Fibroblast of skin of scalp (primary cell): ENCODE results near the gene CDK2AP2.
A peak's percentile ranks its signal among the peaks of the same experiment; 100 is the strongest.
"Not testable (repeated sequence)": the region's sequence is repeated elsewhere in the genome, so short reads cannot be mapped to it uniquely, and the experiment has no call there.

ENCODE experiments used
- DNase-seq: peaks from one replicate; pipeline ENCODE4 v3.0.0-alpha.2; 2013

Gene CDK2AP2

GRCh38 chr11:67465530-67465929, 42.4 kb downstream of the CDK2AP2 start:
- DNase-seq: not testable (repeated sequence)

- DNase-seq: no peak
These were observed 42.8 kb downstream of the CDK2AP2 start for GRCh38 chr11:67465189-67465510.

GRCh38 chr11:67464411-67465188, 43.4 kb downstream of the CDK2AP2 start:
- peak; percentile 74 for DNase-seq

GRCh38 chr11:67463680-67464410, 44.1 kb downstream of the CDK2AP2 start:
- no peak for DNase-seq

- DNase-seq: no peak
These were observed 44.8 kb downstream of the CDK2AP2 start for GRCh38 chr11:67463186-67463585.

- DNase-seq: no peak
These were observed 49.7 kb downstream of the CDK2AP2 start for GRCh38 chr11:67458266-67458665.

- DNase-seq: no peak
These were observed 50.5 kb downstream of the CDK2AP2 start for GRCh38 chr11:67457453-67457852.
